Neuronal stem cell (in vitro differentiated cells): ENCODE results near the gene SHC3.
A peak's percentile ranks its signal among the peaks of the same experiment; 100 is the strongest.

Experiments used
- DNase-seq: peaks from one replicate; pipeline ENCODE4 v3.0.0-alpha.2; 2013; ENCODE audit warnings: low spot score
- H2AFZ ChIP-seq: one replicate; pipeline ENCODE4 v1.6.1; 2013; ENCODE audit warnings: mild to moderate bottlenecking, low read length, inconsistent platforms
- H2AK5ac ChIP-seq: 2 replicates; pipeline ENCODE4 v1.6.1; 2013; ENCODE audit warnings: low read depth, mild to moderate bottlenecking, inconsistent platforms, low read length, moderate library complexity, mixed read lengths
- H2BK120ac ChIP-seq: 2 replicates; pipeline ENCODE4 v1.6.1; 2013; ENCODE audit warnings: low read depth, mild to moderate bottlenecking, inconsistent platforms, low read length, moderate library complexity, mixed read lengths
- H2BK12ac ChIP-seq: one replicate; pipeline ENCODE4 v1.6.1; 2013; ENCODE audit warnings: low read length, inconsistent platforms
- H2BK15ac ChIP-seq: 2 replicates; pipeline ENCODE4 v1.6.1; 2013; ENCODE audit warnings: mild to moderate bottlenecking, low read length, inconsistent platforms, mixed read lengths
- H2BK5ac ChIP-seq: one replicate; pipeline ENCODE4 v1.6.1; 2013; ENCODE audit warnings: inconsistent platforms, mild to moderate bottlenecking, low read length, moderate library complexity
- H3K14ac ChIP-seq: one replicate; pipeline ENCODE4 v1.6.1; 2013; ENCODE audit warnings: low read length, inconsistent platforms
- H3K18ac ChIP-seq: 2 replicates; pipeline ENCODE4 v1.6.1; 2013; ENCODE audit warnings: low read length, inconsistent platforms
- H3K23ac ChIP-seq: 2 replicates; pipeline ENCODE4 v1.6.1; 2013; ENCODE audit warnings: low read depth, mild to moderate bottlenecking, mixed read lengths, low read length, inconsistent platforms; ENCODE audit not compliant: poor library complexity
- H3K27ac ChIP-seq: replicated peaks from 3 replicates; pipeline ENCODE4 v1.5.1; 2013; ENCODE audit warnings: low read length, inconsistent platforms
- H3K27me3 ChIP-seq, 3 experiments: 2 replicates each; pipeline ENCODE4 v1.6.1; 2013; ENCODE audit warnings: low read length in 3 of 3, mild to moderate bottlenecking in 2 of 3, inconsistent platforms in 1 of 3, low read depth in 1 of 3, mixed read lengths in 1 of 3, moderate library complexity in 1 of 3; ENCODE audit not compliant: control insufficient read depth in 3 of 3, insufficient read depth in 3 of 3
- H3K36me3 ChIP-seq, 2 donors: replicated peaks in 1 of 2; 2 replicates each; pipeline ENCODE4 v1.6.1; 2013; ENCODE audit warnings: low read length in 2 of 2; ENCODE audit not compliant: control insufficient read depth in 2 of 2, insufficient read depth in 2 of 2
- H3K4ac ChIP-seq: 2 replicates; pipeline ENCODE4 v1.6.1; 2013; ENCODE audit warnings: inconsistent platforms, mild to moderate bottlenecking, low read length, moderate library complexity
- H3K4me1 ChIP-seq, 2 donors: 1 replicate in 1 of 2; 2 replicates in 1 of 2; pipeline ENCODE4 v1.6.1; 2013; ENCODE audit warnings: low read length in 2 of 2, low read depth in 1 of 2; ENCODE audit not compliant: control insufficient read depth in 2 of 2, insufficient read depth in 1 of 2
- H3K4me2 ChIP-seq: one replicate; pipeline ENCODE4 v1.6.1; 2013; ENCODE audit warnings: mild to moderate bottlenecking, low read length, inconsistent platforms; ENCODE audit not compliant: insufficient read depth, poor library complexity, severe bottlenecking
- H3K4me3 ChIP-seq, 2 donors: 2 replicates each; pipeline ENCODE4 v1.5.1; 2013; ENCODE audit warnings: low read length in 2 of 2, mild to moderate bottlenecking in 2 of 2, inconsistent platforms in 1 of 2, moderate library complexity in 1 of 2
- H3K79me1 ChIP-seq: one replicate; pipeline ENCODE4 v1.6.1; 2013; ENCODE audit warnings: low read depth, mild to moderate bottlenecking, inconsistent platforms, low read length, moderate library complexity
- H3K9ac ChIP-seq: one replicate; pipeline ENCODE4 v1.6.1; 2013; ENCODE audit warnings: mild to moderate bottlenecking, low read depth, low read length, inconsistent platforms; ENCODE audit not compliant: poor library complexity
- H3K9me3 ChIP-seq, 2 donors: replicated peaks in 1 of 2; 2 replicates each; pipeline versions ENCODE3 to v1.6.1; 2013; ENCODE audit warnings: low read length in 2 of 2, mild to moderate bottlenecking in 2 of 2, inconsistent platforms in 1 of 2, low read depth in 1 of 2, mixed read lengths in 1 of 2, moderate library complexity in 1 of 2; ENCODE audit not compliant: control insufficient read depth in 2 of 2, insufficient read depth in 1 of 2
- H4K8ac ChIP-seq: one replicate; pipeline ENCODE4 v1.6.1; 2013; ENCODE audit warnings: low read depth, mild to moderate bottlenecking, inconsistent platforms, low read length, moderate library complexity
- H4K91ac ChIP-seq: one replicate; pipeline ENCODE4 v1.6.1; 2013; ENCODE audit warnings: low read length, low read depth, mild to moderate bottlenecking, inconsistent platforms; ENCODE audit not compliant: poor library complexity
- WGBS, 2 donors: extraction: QIAGEN DNeasy Blood & Tissue Kit; methylation state at CpG; one replicate each; pipeline ENCODE4 v1.1.7; 2013; ENCODE audit warnings: missing lambda C conversion rate in 2 of 2, mixed read lengths in 1 of 2; ENCODE audit not compliant: insufficient read length in 2 of 2, insufficient replicate concordance in 1 of 2; ENCODE audit errors: extremely low coverage in 2 of 2; 5-methylcytosine and 5-hydroxymethylcytosine counted together

The SHC3 gene

GRCh38 chr9:89021154-89021803, 157.3 kb downstream of the SHC3 start:
- no peak overlapping the region for H3K4me2 ChIP-seq
- H2AK5ac ChIP-seq: no peak overlapping the region
- WGBS, 2 donors: no CpG with 5 or more reads among the region's 8 CpGs
- H3K27ac ChIP-seq: no peak overlapping the region
- no peak overlapping the region for H3K18ac ChIP-seq
- no peak overlapping the region for H3K23ac ChIP-seq
- no peak overlapping the region for H2BK12ac ChIP-seq
- no peak overlapping the region for H3K9ac ChIP-seq
- H3K14ac ChIP-seq: no peak overlapping the region
- peaks cover 0 to 57% of the 10 kb centered on the region in 2 donors for H3K36me3 ChIP-seq
- peaks cover 4 to 15% of the 10 kb centered on the region in 2 donors for H3K4me1 ChIP-seq
- H3K4ac ChIP-seq: no peak overlapping the region
- no peak overlapping the region for H4K8ac ChIP-seq
- no peak for DNase-seq
- no peak overlapping the region for H2BK15ac ChIP-seq
- H3K27me3 ChIP-seq: no peaks in the 10 kb centered on the region
- H2AFZ ChIP-seq: no peak overlapping the region
- no peak overlapping the region for H3K4me3 ChIP-seq
- H4K91ac ChIP-seq: no peak overlapping the region
- H2BK120ac ChIP-seq: no peak overlapping the region
- H2BK5ac ChIP-seq: no peak overlapping the region
- H3K9me3 ChIP-seq: peaks cover 1 to 10% of the 10 kb centered on the region in 2 donors
- H3K79me1 ChIP-seq: peaks cover 1% of the 10 kb centered on the region

GRCh38 chr9:89020754-89021153, 157.9 kb downstream of the SHC3 start:
- H3K9me3 ChIP-seq: peaks cover 1 to 11% of the 10 kb centered on the region in 2 donors
- no peak overlapping the region for H4K91ac ChIP-seq
- no peak overlapping the region for H2AFZ ChIP-seq
- WGBS, 2 donors: no CpG with 5 or more reads among the region's 4 CpGs
- H4K8ac ChIP-seq: no peak overlapping the region
- H3K4me1 ChIP-seq: peaks cover 4 to 15% of the 10 kb centered on the region in 2 donors
- peaks cover 0 to 55% of the 10 kb centered on the region in 2 donors for H3K36me3 ChIP-seq
- H2AK5ac ChIP-seq: no peak overlapping the region
- H2BK15ac ChIP-seq: no peak overlapping the region
- no peak overlapping the region for H3K4me3 ChIP-seq
- no peak for DNase-seq
- no peak overlapping the region for H2BK5ac ChIP-seq
- no peak overlapping the region for H3K18ac ChIP-seq
- peak overlapping the region; percentile 14 for H3K14ac ChIP-seq
- no peak overlapping the region for H2BK12ac ChIP-seq
- no peaks in the 10 kb centered on the region for H3K27me3 ChIP-seq
- no peak overlapping the region for H3K9ac ChIP-seq
- no peak overlapping the region for H3K4me2 ChIP-seq
- no peak overlapping the region for H2BK120ac ChIP-seq
- H3K23ac ChIP-seq: no peak overlapping the region
- peaks cover 1% of the 10 kb centered on the region for H3K79me1 ChIP-seq
- no peak overlapping the region for H3K4ac ChIP-seq
- no peak overlapping the region for H3K27ac ChIP-seq

- no peaks in the 10 kb centered on the region for H3K27me3 ChIP-seq
- no peak overlapping the region for H2AFZ ChIP-seq
- no peak overlapping the region for H3K27ac ChIP-seq
- H3K36me3 ChIP-seq: peaks cover 3 to 77% of the 10 kb centered on the region in 2 donors
- no peaks in the 10 kb centered on the region for H3K4me1 ChIP-seq
- H2BK120ac ChIP-seq: no peak overlapping the region
- H3K18ac ChIP-seq: no peak overlapping the region
- H2BK12ac ChIP-seq: no peak overlapping the region
- H4K91ac ChIP-seq: no peak overlapping the region
- H3K4me2 ChIP-seq: no peak overlapping the region
- WGBS, 2 donors: no CpG with 5 or more reads among the region's 2 CpGs
- no peak overlapping the region for H2AK5ac ChIP-seq
- peaks cover 1 to 14% of the 10 kb centered on the region in 2 donors for H3K9me3 ChIP-seq
- no peak for DNase-seq
- no peak overlapping the region for H3K23ac ChIP-seq
- no peak overlapping the region for H4K8ac ChIP-seq
- no peak overlapping the region for H3K9ac ChIP-seq
- no peak overlapping the region for H3K4ac ChIP-seq
- H3K14ac ChIP-seq: no peak overlapping the region
- no peaks in the 10 kb centered on the region for H3K79me1 ChIP-seq
- H2BK5ac ChIP-seq: no peak overlapping the region
- no peak overlapping the region for H3K4me3 ChIP-seq
- H2BK15ac ChIP-seq: no peak overlapping the region
Measured at GRCh38 chr9:89015336-89015735, 163.3 kb downstream of the SHC3 start.

DNA sequence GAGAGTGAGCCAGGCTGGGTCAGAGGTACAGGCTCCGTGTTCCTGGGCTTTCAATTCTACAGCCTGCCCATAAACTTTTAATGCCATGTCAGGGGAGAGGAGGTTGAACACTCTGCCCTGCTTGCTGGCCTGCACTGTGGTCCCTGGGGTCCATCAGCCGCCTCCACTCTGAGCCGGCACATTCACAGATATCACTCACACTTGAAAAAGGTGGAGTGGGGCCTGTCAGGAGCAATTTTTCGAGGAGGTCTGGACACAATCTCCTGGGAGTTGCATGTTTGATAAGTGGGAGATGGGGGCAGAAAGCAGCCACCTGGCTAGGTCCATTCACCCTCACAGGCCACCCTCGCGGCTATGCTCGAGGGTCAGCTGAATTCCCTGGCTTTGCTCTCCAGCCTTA, 164.5 kb downstream of the SHC3 start:
- H3K18ac ChIP-seq: no peak overlapping the region
- no peak overlapping the region for H2BK120ac ChIP-seq
- no peak overlapping the region for H2AK5ac ChIP-seq
- no peak overlapping the region for H2BK5ac ChIP-seq
- no peaks in the 10 kb centered on the region for H3K4me1 ChIP-seq
- H4K91ac ChIP-seq: no peak overlapping the region
- no peaks in the 10 kb centered on the region for H3K27me3 ChIP-seq
- no peak overlapping the region for H4K8ac ChIP-seq
- H3K23ac ChIP-seq: peak overlapping the region; percentile 10
- H3K9ac ChIP-seq: no peak overlapping the region
- H2BK12ac ChIP-seq: no peak overlapping the region
- H2BK15ac ChIP-seq: no peak overlapping the region
- H3K14ac ChIP-seq: no peak overlapping the region
- no peak overlapping the region for H2AFZ ChIP-seq
- no peak overlapping the region for H3K27ac ChIP-seq
- no peaks in the 10 kb centered on the region for H3K79me1 ChIP-seq
- no peak overlapping the region for H3K4ac ChIP-seq
- peaks cover 0 to 14% of the 10 kb centered on the region in 2 donors for H3K9me3 ChIP-seq
- no peak overlapping the region for H3K4me3 ChIP-seq
- DNase-seq: no peak
- no CpG with 5 or more reads among the region's 7 CpGs for WGBS, 2 donors
- no peak overlapping the region for H3K4me2 ChIP-seq
- peaks cover 3 to 77% of the 10 kb centered on the region in 2 donors for H3K36me3 ChIP-seq
